ENCODE measurements around the gene RALBP1. TPM values are rescaled to one million over a fixed set of nuclear protein-coding genes. Genes with fewer than 3 reads are reported as not detected.
"Not testable (repeated sequence)": the region's sequence is repeated elsewhere in the genome, so short reads cannot be mapped to it uniquely, and the experiment has no call there.

The RALBP1 gene
- 10 to 100 TPM; 47.3 to 48.4 TPM for total RNA-seq

GRCh38 chr18:9474983-9475642, at the start of gene RALBP1:
TSS of gene RALBP1 (plus strand) at chr18:9475513. CDS start at chr18:9513046, 37,533 bp downstream.
- peaks cover 18% of the 10 kb centered on the region for H3K27me3 Mint-ChIP-seq
- no peaks in the 10 kb centered on the region for H3K9me3 Mint-ChIP-seq
- peak; percentile 99 for DNase-seq
- peak within 1 kb of the TSS; percentile 90 for H3K4me3 Mint-ChIP-seq
- CTCF ChIA-PET: no interaction called here
- POLR2A ChIA-PET: interaction anchor here (0.7 kb wide), 1 partner anchor 13 kb away, joined by 3 read pairs; no protein-coding TSS in a partner anchor
- H3K27ac Mint-ChIP-seq: peak within 1 kb of the TSS; percentile 94
- peaks cover 15% of the 10 kb centered on the region for H3K36me3 Mint-ChIP-seq (ENCODE audit: low read depth)
- H3K4me1 Mint-ChIP-seq: peaks cover 24% of the 10 kb centered on the region

- Mint-ChIP-seq H3K36me3 (ENCODE audit: low read depth) (no peaks in the 10 kb centered on the region), H3K9me3 (no peaks in the 10 kb centered on the region), H3K4me1 (no peaks in the 10 kb centered on the region), H3K27me3 (no peaks in the 10 kb centered on the region), H3K4me3 (no peak overlapping the region), H3K27ac (no peak overlapping the region)
- CTCF ChIA-PET: interaction anchor here (1.2 kb wide), 1 partner anchor 11 kb away, joined by 5 read pairs; no protein-coding TSS in a partner anchor
- no peak for DNase-seq
- POLR2A ChIA-PET: no interaction called here
Observed at GRCh38 chr18:9426753-9427152, 48.6 kb upstream of the RALBP1 start.

GRCh38 chr18:9428301-9428706, 47.0 kb upstream of the RALBP1 start:
- Mint-ChIP-seq H3K27me3 (no peaks in the 10 kb centered on the region), H3K4me3 (no peak overlapping the region), H3K9me3 (no peaks in the 10 kb centered on the region), H3K4me1 (peaks cover 1% of the 10 kb centered on the region), H3K27ac (no peak overlapping the region), H3K36me3 (ENCODE audit: low read depth) (no peaks in the 10 kb centered on the region)
- CTCF ChIA-PET: no interaction called here
- POLR2A ChIA-PET: no interaction called here
- no peak for DNase-seq

GRCh38 chr18:9428862-9429661, 46.3 kb upstream of the RALBP1 start:
- CTCF ChIA-PET: no interaction called here
- POLR2A ChIA-PET: no interaction called here
- no peaks in the 10 kb centered on the region for H3K36me3 Mint-ChIP-seq (ENCODE audit: low read depth)
- no peaks in the 10 kb centered on the region for H3K9me3 Mint-ChIP-seq
- H3K27ac Mint-ChIP-seq: no peak overlapping the region
- DNase-seq: no peak
- no peaks in the 10 kb centered on the region for H3K27me3 Mint-ChIP-seq
- peaks cover 6% of the 10 kb centered on the region for H3K4me1 Mint-ChIP-seq
- H3K4me3 Mint-ChIP-seq: no peak overlapping the region

- Mint-ChIP-seq H3K4me3 (no peak overlapping the region), H3K36me3 (ENCODE audit: low read depth) (no peaks in the 10 kb centered on the region), H3K27me3 (no peaks in the 10 kb centered on the region), H3K9me3 (no peaks in the 10 kb centered on the region), H3K4me1 (peaks cover 6% of the 10 kb centered on the region), H3K27ac (no peak overlapping the region)
- POLR2A ChIA-PET: no interaction called here
- CTCF ChIA-PET: no interaction called here
- DNase-seq: no peak
Observed at GRCh38 chr18:9429662-9429993, 45.7 kb upstream of the RALBP1 start.

GRCh38 chr18:9430315-9430714, 45.0 kb upstream of the RALBP1 start:
- POLR2A ChIA-PET; H3K27me3 Mint-ChIP-seq; H3K4me3 Mint-ChIP-seq; H3K36me3 Mint-ChIP-seq (ENCODE audit: low read depth); H3K9me3 Mint-ChIP-seq; DNase-seq; CTCF ChIA-PET; H3K4me1 Mint-ChIP-seq; H3K27ac Mint-ChIP-seq: not testable (repeated sequence)

GRCh38 chr18:9431296-9431695, 44.0 kb upstream of the RALBP1 start:
- H3K27me3 Mint-ChIP-seq: no peaks in the 10 kb centered on the region
- POLR2A ChIA-PET: interaction anchor here (0.6 kb wide), 1 partner anchor 76 kb away, joined by 3 read pairs; no protein-coding TSS in a partner anchor
- DNase-seq: no peak
- H3K36me3 Mint-ChIP-seq (ENCODE audit: low read depth): no peaks in the 10 kb centered on the region
- H3K9me3 Mint-ChIP-seq: no peaks in the 10 kb centered on the region
- no peak overlapping the region for H3K27ac Mint-ChIP-seq
- CTCF ChIA-PET: interaction anchor here (0.6 kb wide), 1 partner anchor 321 kb away, joined by 3 read pairs; no protein-coding TSS in a partner anchor
- peaks cover 6% of the 10 kb centered on the region for H3K4me1 Mint-ChIP-seq
- H3K4me3 Mint-ChIP-seq: no peak overlapping the region

GRCh38 chr18:9433122-9433521, 42.2 kb upstream of the RALBP1 start:
- POLR2A ChIA-PET; H3K9me3 Mint-ChIP-seq; H3K36me3 Mint-ChIP-seq (ENCODE audit: low read depth); DNase-seq; H3K4me3 Mint-ChIP-seq; H3K27me3 Mint-ChIP-seq; H3K4me1 Mint-ChIP-seq; H3K27ac Mint-ChIP-seq: not testable (repeated sequence)
- CTCF ChIA-PET: interaction anchor here (0.7 kb wide), 1 partner anchor 9 kb away, joined by 6 read pairs; no protein-coding TSS in a partner anchor

- ChIA-PET CTCF (no interaction called here), POLR2A (no interaction called here)
- H3K27ac Mint-ChIP-seq: no peak overlapping the region
- no peaks in the 10 kb centered on the region for H3K27me3 Mint-ChIP-seq
- H3K4me1 Mint-ChIP-seq: peaks cover 6% of the 10 kb centered on the region
- H3K9me3 Mint-ChIP-seq: no peaks in the 10 kb centered on the region
- no peaks in the 10 kb centered on the region for H3K36me3 Mint-ChIP-seq (ENCODE audit: low read depth)
- DNase-seq: no peak
- no peak overlapping the region for H3K4me3 Mint-ChIP-seq
Observed at GRCh38 chr18:9433671-9434121, 41.6 kb upstream of the RALBP1 start.

- no peak overlapping the region for H3K27ac Mint-ChIP-seq
- H3K9me3 Mint-ChIP-seq: no peaks in the 10 kb centered on the region
- ChIA-PET CTCF (no interaction called here), POLR2A (no interaction called here)
- DNase-seq: no peak
- peaks cover 6% of the 10 kb centered on the region for H3K4me1 Mint-ChIP-seq
- no peak overlapping the region for H3K4me3 Mint-ChIP-seq
- no peaks in the 10 kb centered on the region for H3K27me3 Mint-ChIP-seq
- no peaks in the 10 kb centered on the region for H3K36me3 Mint-ChIP-seq (ENCODE audit: low read depth)
Observed at GRCh38 chr18:9434122-9434701, 41.1 kb upstream of the RALBP1 start.

- ChIA-PET POLR2A (no interaction called here), CTCF (no interaction called here)
- no peaks in the 10 kb centered on the region for H3K9me3 Mint-ChIP-seq
- H3K36me3 Mint-ChIP-seq (ENCODE audit: low read depth): no peaks in the 10 kb centered on the region
- H3K4me3 Mint-ChIP-seq: no peak overlapping the region
- H3K27ac Mint-ChIP-seq: no peak overlapping the region
- no peaks in the 10 kb centered on the region for H3K27me3 Mint-ChIP-seq
- no peak for DNase-seq
- peaks cover 6% of the 10 kb centered on the region for H3K4me1 Mint-ChIP-seq
Observed at GRCh38 chr18:9435041-9435440, 40.3 kb upstream of the RALBP1 start.

GRCh38 chr18:9436206-9436929, 38.9 kb upstream of the RALBP1 start:
- no peak for DNase-seq
- Mint-ChIP-seq H3K36me3 (ENCODE audit: low read depth) (no peaks in the 10 kb centered on the region), H3K27ac (no peak overlapping the region), H3K9me3 (no peaks in the 10 kb centered on the region), H3K27me3 (no peaks in the 10 kb centered on the region), H3K4me1 (peaks cover 6% of the 10 kb centered on the region), H3K4me3 (no peak overlapping the region)
- ChIA-PET CTCF (no interaction called here), POLR2A (no interaction called here)

GRCh38 chr18:9437021-9437437, 38.3 kb upstream of the RALBP1 start:
- Mint-ChIP-seq H3K36me3 (ENCODE audit: low read depth) (no peaks in the 10 kb centered on the region), H3K27ac (no peak overlapping the region), H3K9me3 (no peaks in the 10 kb centered on the region), H3K4me1 (peaks cover 6% of the 10 kb centered on the region), H3K27me3 (no peaks in the 10 kb centered on the region), H3K4me3 (no peak overlapping the region)
- ChIA-PET CTCF (no interaction called here), POLR2A (no interaction called here)
- no peak for DNase-seq
